Activated effector memory CD4-positive, alpha-beta T cell treated with Interleukin-2 at 50 U/mL for 16 hours (primary cell): ENCODE measurements around the gene ZBTB47.

Source experiments
- DNase-seq: peaks from one replicate; pipeline ENCODE4 v3.0.0-alpha.2; 2020

The ZBTB47 gene

GRCh38 chr3:42686832-42687650, 33.5 kb downstream of the ZBTB47 start:
- no peak for DNase-seq

- DNase-seq = no peak
Observed at GRCh38 chr3:42688016-42688415, 34.5 kb downstream of the ZBTB47 start.

- no peak for DNase-seq
Observed at GRCh38 chr3:42688487-42689420, 35.3 kb downstream of the ZBTB47 start.

- no peak for DNase-seq
Observed at GRCh38 chr3:42689421-42690014, 36.0 kb downstream of the ZBTB47 start.

GRCh38 chr3:42690191-42690590, 36.7 kb downstream of the ZBTB47 start:
- DNase-seq = no peak

GRCh38 chr3:42690766-42691680, 37.5 kb downstream of the ZBTB47 start:
- DNase-seq = no peak

- DNase-seq = no peak
Observed at GRCh38 chr3:42691816-42692666, 38.5 kb downstream of the ZBTB47 start.

GRCh38 chr3:42692667-42693529, 39.4 kb downstream of the ZBTB47 start:
- no peak for DNase-seq

GRCh38 chr3:42693530-42693930, 40.0 kb downstream of the ZBTB47 start:
- DNase-seq = no peak

- DNase-seq = no peak
Observed at GRCh38 chr3:42694366-42694765, 40.9 kb downstream of the ZBTB47 start.

- no peak for DNase-seq
Observed at GRCh38 chr3:42696356-42697288, 43.1 kb downstream of the ZBTB47 start.

GRCh38 chr3:42697289-42698051, 44.0 kb downstream of the ZBTB47 start:
- DNase-seq = no peak

- no peak for DNase-seq
Observed at GRCh38 chr3:42698216-42698910, 44.9 kb downstream of the ZBTB47 start.

- no peak for DNase-seq
Observed at GRCh38 chr3:42698911-42699230, 45.4 kb downstream of the ZBTB47 start.

GRCh38 chr3:42699511-42699971, 46.0 kb downstream of the ZBTB47 start:
- no peak for DNase-seq

GRCh38 chr3:42700366-42701288, 47.1 kb downstream of the ZBTB47 start:
- no peak for DNase-seq
